ENCODE results near the gene CDK14.

DNA sequence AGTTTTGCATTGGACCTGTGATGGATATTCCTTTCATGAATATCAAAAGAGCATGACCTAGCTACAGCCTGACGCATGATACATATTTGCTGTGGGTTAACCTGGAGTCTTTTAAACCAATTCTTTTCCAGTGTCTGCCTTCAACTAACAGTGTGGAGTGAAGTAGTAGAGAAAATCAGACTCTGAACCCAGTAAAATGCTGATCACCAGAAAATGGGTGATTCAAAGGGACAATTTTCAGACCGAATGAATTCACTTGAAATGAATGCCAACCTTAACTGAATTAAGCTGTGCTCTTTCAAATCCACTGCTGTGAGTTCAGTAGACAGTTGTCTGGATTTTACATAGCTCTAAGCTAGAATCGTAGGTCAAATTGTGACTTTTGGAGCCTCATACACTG lies 123.0 kb downstream of the CDK14 start:
- TF ChIP-seq, protein P1, sequence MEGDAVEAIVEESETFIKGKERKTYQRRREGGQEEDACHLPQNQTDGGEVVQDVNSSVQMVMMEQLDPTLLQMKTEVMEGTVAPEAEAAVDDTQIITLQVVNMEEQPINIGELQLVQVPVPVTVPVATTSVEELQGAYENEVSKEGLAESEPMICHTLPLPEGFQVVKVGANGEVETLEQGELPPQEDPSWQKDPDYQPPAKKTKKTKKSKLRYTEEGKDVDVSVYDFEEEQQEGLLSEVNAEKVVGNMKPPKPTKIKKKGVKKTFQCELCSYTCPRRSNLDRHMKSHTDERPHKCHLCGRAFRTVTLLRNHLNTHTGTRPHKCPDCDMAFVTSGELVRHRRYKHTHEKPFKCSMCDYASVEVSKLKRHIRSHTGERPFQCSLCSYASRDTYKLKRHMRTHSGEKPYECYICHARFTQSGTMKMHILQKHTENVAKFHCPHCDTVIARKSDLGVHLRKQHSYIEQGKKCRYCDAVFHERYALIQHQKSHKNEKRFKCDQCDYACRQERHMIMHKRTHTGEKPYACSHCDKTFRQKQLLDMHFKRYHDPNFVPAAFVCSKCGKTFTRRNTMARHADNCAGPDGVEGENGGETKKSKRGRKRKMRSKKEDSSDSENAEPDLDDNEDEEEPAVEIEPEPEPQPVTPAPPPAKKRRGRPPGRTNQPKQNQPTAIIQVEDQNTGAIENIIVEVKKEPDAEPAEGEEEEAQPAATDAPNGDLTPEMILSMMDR (IDR thresholded peaks at IDR 0.05): no peak
- TF ChIP-seq POLR2A (IDR thresholded peaks at IDR 0.05): no peak
